GM23248 (cell line): ENCODE results near the gene CACNA1C.

Experiments used
- EZH2 ChIP-seq: fragments of 200-600 bp; sonication (generic); IDR thresholded peaks from 2 replicates; pipeline ENCODE4 v1.6.1; 2018; ENCODE audit warnings: antibody characterized with exemption, mild to moderate bottlenecking; ENCODE audit not compliant: insufficient read depth, poor library complexity, severe bottlenecking
- EZH2phosphoT487 ChIP-seq: fragments of 200-600 bp; sonication (generic); IDR thresholded peaks from 2 replicates; pipeline ENCODE4 v1.6.1; 2018; ENCODE audit warnings: antibody characterized with exemption, moderate library complexity, mild to moderate bottlenecking, low read depth; ENCODE audit not compliant: insufficient read depth

GRCh38 chr12:2319737-2320506, 267.1 kb downstream of the CACNA1C start:
- TF ChIP-seq EZH2 (no peak), EZH2phosphoT487 (no peak)
